ENCODE measurements around the gene NFIL3. TPM values are rescaled to one million over a fixed set of nuclear protein-coding genes. Genes with fewer than 3 reads are reported as not detected.
"Not testable (repeated sequence)": the region's sequence is repeated elsewhere in the genome, so short reads cannot be mapped to it uniquely, and the experiment has no call there.

NFIL3 gene
- total RNA-seq, 1 donor: 18.1 TPM

DNA sequence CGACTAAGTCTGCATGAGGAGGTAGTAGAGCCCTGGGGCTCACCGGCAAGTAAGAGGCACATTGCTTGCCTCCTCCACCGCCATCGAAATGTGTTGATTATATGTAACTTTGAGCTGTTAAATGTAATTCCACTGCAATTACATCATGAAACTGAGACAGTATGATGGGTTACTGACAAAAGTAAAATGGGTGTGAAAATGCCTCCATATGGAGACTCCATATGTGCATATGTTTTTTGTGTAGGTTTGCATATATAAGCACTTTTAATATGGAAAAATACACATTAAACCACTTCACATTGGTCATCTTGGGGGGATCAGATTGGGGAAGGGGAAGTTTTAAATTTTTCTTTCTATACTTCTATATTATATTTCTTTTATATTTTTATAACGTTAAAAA lies 29.8 kb downstream of the NFIL3 start:
- no peak overlapping the region for H3K4me3 ChIP-seq (ENCODE audit: low read depth, low read length)
- TF ChIP-seq CTCF (IDR thresholded peaks at IDR 0.05; ENCODE audit: insufficient read depth, low read depth, low read length): no peak
- DNase-seq (ENCODE audit: low read depth): no peak

- no peak for TF ChIP-seq CTCF (IDR thresholded peaks at IDR 0.05; ENCODE audit: insufficient read depth, low read depth, low read length)
- no peak for DNase-seq (ENCODE audit: low read depth)
- H3K4me3 ChIP-seq (ENCODE audit: low read depth, low read length): no peak overlapping the region
These were observed 31.2 kb downstream of the NFIL3 start for GRCh38 chr9:91392435-91392834.

- H3K4me3 ChIP-seq (ENCODE audit: low read depth, low read length): no peak overlapping the region
- DNase-seq (ENCODE audit: low read depth): no peak
- TF ChIP-seq CTCF (IDR thresholded peaks at IDR 0.05; ENCODE audit: insufficient read depth, low read depth, low read length): no peak
These were observed 31.8 kb downstream of the NFIL3 start for GRCh38 chr9:91391818-91392217.

GRCh38 chr9:91391412-91391811 lies 32.2 kb downstream of the NFIL3 start:
- DNase-seq (ENCODE audit: low read depth): no peak
- H3K4me3 ChIP-seq (ENCODE audit: low read depth, low read length): no peak overlapping the region
- TF ChIP-seq CTCF (IDR thresholded peaks at IDR 0.05; ENCODE audit: insufficient read depth, low read depth, low read length): no peak

DNA sequence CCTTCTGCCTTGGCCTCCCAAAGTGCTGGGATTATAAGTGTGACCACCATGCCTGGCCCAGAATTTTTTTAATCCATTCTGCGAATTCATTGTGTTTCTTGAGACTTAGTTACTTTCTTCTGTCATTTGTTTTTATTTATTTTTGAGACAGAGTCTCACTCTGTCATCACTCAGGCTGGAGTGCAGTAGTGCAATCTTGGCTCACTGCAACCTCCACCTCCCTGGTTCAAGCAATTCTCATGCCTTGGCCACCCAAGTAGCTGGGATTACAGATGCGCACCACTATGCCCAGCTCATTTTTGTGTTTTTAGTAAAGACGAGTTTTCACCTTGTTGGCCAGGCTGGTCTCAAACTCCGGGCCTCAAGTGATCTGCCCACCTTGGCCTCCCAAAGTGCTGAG lies 33.9 kb downstream of the NFIL3 start:
- not testable (repeated sequence) for DNase-seq (ENCODE audit: low read depth); H3K4me3 ChIP-seq (ENCODE audit: low read depth, low read length)

DNA sequence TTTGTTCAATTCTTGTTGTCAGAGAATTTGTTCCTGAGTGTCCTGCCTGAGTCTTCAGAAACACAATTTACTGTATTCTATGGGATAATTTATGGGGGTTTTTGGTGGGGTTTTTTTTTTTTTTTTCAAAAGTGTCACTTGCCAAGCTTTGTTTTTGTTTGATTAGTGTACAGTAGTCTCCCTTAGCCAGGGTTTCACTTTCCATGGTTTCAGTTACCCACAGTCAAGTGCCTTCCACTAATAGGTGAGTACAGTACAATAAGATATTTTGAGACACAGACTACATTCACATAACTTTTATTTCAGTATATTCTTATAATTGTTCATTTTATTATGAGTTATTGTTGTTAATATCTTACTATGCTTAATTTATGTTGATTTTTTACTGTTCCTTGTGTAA lies 36.9 kb downstream of the NFIL3 start:
- no peak for DNase-seq (ENCODE audit: low read depth)
- TF ChIP-seq CTCF (IDR thresholded peaks at IDR 0.05; ENCODE audit: insufficient read depth, low read depth, low read length): no peak
- H3K4me3 ChIP-seq (ENCODE audit: low read depth, low read length): no peak overlapping the region

GRCh38 chr9:91384954-91385353 lies 38.7 kb downstream of the NFIL3 start:
- DNase-seq (ENCODE audit: low read depth): no peak
- no peak for TF ChIP-seq CTCF (IDR thresholded peaks at IDR 0.05; ENCODE audit: insufficient read depth, low read depth, low read length)
- H3K4me3 ChIP-seq (ENCODE audit: low read depth, low read length): no peak overlapping the region

All from fibroblast of villous mesenchyme (primary cell).